ENCODE results near the gene ARHGAP15. TPM values are rescaled to one million over a fixed set of nuclear protein-coding genes. Genes with fewer than 3 reads are reported as not detected.

Gene ARHGAP15
- total and polyA plus RNA-seq, 9 donors: 1.5 to 10.0 (median 2.6) TPM

DNA sequence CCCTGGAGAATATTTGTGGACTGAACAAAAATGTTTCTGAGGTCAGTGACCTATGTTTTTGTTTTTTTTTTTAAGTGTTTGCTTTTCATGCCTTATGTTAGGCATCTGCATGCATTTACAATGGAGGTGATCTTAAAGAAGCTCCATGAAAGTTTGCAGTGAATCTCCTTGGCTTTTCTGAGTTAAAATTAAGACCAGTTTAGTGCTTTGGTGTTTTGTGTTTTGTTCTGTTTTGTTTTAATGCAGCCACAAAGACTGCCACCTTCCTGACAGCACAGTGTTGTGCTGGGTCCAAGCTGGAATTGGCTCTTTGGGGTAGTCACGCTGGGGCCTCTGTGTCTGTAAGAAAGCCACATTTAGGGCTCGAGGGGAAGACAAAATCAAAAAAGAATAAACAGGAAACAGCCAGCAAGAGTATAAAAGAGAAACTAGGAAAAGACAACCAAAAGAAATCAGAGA is 396.2 kb downstream of the ARHGAP15 start:
- no peak for TF ChIP-seq POLR2A (IDR thresholded peaks at IDR 0.05)
- no peak for TF ChIP-seq CTCF (IDR thresholded peaks at IDR 0.05)
- TF ChIP-seq EP300 (IDR thresholded peaks at IDR 0.05): no peak
- WGBS, 3 donors: 10 to 13% (median 12%) methylated on average over 2 of the region's 2 CpGs

DNA sequence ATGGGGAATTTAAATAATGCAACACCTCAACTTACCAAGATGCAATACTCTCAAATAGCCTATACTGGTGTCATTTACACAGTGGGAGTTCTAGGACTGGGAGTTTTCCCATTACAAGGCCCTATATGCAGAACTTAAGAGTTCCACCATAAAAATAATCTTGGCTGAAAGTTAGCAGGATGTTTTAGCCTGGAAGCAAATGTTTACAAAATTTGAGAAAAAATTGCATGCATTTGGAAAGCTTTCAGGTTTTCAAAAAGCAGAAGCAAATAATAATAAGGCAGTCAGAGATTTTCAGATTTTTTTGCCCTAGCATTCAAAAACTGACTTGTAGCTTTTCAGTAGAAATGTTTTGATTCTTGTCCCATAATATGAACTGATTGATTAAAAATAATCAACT is 397.3 kb downstream of the ARHGAP15 start:
- no peak overlapping the region for H3K4me3 ChIP-seq
- TF ChIP-seq POLR2A (IDR thresholded peaks at IDR 0.05) (no peak), CTCF (IDR thresholded peaks at IDR 0.05) (no peak), EP300 (IDR thresholded peaks at IDR 0.05) (no peak)
- H3K36me3 ChIP-seq: no peaks in the 10 kb centered on the region
- no peak for DNase-seq
- no peak overlapping the region for H3K27ac ChIP-seq
- H3K27me3 ChIP-seq: no peaks in the 10 kb centered on the region
- intact Hi-C loops (cut with DNase I): no loop called here
- no peaks in the 10 kb centered on the region for H3K9me3 ChIP-seq
- H3K4me1 ChIP-seq (ENCODE audit: insufficient read depth): peaks cover 5% of the 10 kb centered on the region

More for the DNA sequence above, 396.2 kb downstream of the ARHGAP15 start:
- Histone ChIP-seq H3K27me3 (no peaks in the 10 kb centered on the region), H3K4me3 (no peak overlapping the region), H3K36me3 (no peaks in the 10 kb centered on the region), H3K27ac (peak overlapping the region in 1 of 2 donors; percentile 15), H3K9me3 (no peaks in the 10 kb centered on the region), H3K4me1 (ENCODE audit: insufficient read depth) (peaks cover 7% of the 10 kb centered on the region)
- no peak for DNase-seq
- intact Hi-C loops (cut with DNase I): no loop called here

DNA sequence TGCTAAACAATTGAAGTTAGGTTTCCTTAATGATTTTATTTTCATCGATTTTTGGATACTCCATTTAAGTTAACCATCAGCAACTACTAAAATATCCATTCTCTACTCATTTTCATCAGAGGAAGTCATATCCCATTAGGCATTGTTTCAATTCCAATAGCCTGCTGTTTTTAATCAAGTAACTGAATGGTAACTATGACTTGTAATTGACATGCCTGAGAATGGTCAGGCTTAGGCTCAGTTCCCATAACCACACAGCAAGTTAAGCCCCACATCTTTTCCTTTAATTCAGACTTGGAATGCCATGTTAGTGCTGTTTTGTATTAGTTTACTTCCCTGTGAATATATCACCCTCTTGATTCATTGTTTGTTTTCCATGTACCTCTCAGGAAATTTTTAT is 398.8 kb downstream of the ARHGAP15 start:
- WGBS, 3 donors: 53 to 97% (median 92%) methylated on average over 1 of the region's 1 CpG
- intact Hi-C loops (cut with DNase I): no loop called here

GRCh38 chr2:143529118-143529720 is 400.0 kb downstream of the ARHGAP15 start:
- H3K9me3 ChIP-seq: no peaks in the 10 kb centered on the region
- DNase-seq: no peak
- no peak overlapping the region for H3K27ac ChIP-seq
- no peaks in the 10 kb centered on the region for H3K36me3 ChIP-seq
- no peaks in the 10 kb centered on the region for H3K27me3 ChIP-seq
- WGBS, 3 donors: 96 to 100% (median 98%) methylated on average over 1 of the region's 1 CpG
- no peak overlapping the region for H3K4me3 ChIP-seq
- intact Hi-C loops (cut with DNase I): no loop called here
- H3K4me1 ChIP-seq (ENCODE audit: insufficient read depth): peaks cover 5% of the 10 kb centered on the region
- TF ChIP-seq CTCF (IDR thresholded peaks at IDR 0.05): no peak
- TF ChIP-seq POLR2A (IDR thresholded peaks at IDR 0.05): no peak
- TF ChIP-seq EP300 (IDR thresholded peaks at IDR 0.05): no peak

More for the DNA sequence above, 398.8 kb downstream of the ARHGAP15 start:
- Histone ChIP-seq H3K27ac (no peak overlapping the region), H3K4me3 (no peak overlapping the region), H3K27me3 (no peaks in the 10 kb centered on the region), H3K9me3 (no peaks in the 10 kb centered on the region), H3K4me1 (ENCODE audit: insufficient read depth) (peaks cover 5% of the 10 kb centered on the region), H3K36me3 (no peaks in the 10 kb centered on the region)
- TF ChIP-seq EP300 (IDR thresholded peaks at IDR 0.05) (no peak), CTCF (IDR thresholded peaks at IDR 0.05) (no peak), POLR2A (IDR thresholded peaks at IDR 0.05) (no peak)
- no peak for DNase-seq
